ENCODE data around the gene ADCYAP1R1. TPM values are rescaled to one million over a fixed set of nuclear protein-coding genes. Genes with fewer than 3 reads are reported as not detected.

The ADCYAP1R1 gene
- total RNA-seq, 4 donors from 2014 or later = under 0.01 to 2.7 (median 1.0) TPM

GRCh38 chr7:31092606-31093005, 40.5 kb downstream of the ADCYAP1R1 start:
- H3K27me3 ChIP-seq = peaks cover 0 to 13% of the 10 kb centered on the region in 2 donors
- WGBS, 2 donors = 96 to 98% methylated on average over 4 of the region's 4 CpGs
- DNase-seq (ENCODE audit: low spot score in 2 of 2) = no peak

GRCh38 chr7:31093282-31093681, 41.2 kb downstream of the ADCYAP1R1 start:
- no peaks in the 10 kb centered on the region for H3K9me3 ChIP-seq
- TF ChIP-seq EP300 (IDR thresholded peaks at IDR 0.05) (no peak), CTCF (IDR thresholded peaks at IDR 0.05) (no peak), POLR2A (IDR thresholded peaks at IDR 0.05) (no peak)
- H3K4me3 ChIP-seq = no peak overlapping the region
- no peaks in the 10 kb centered on the region for H3K4me1 ChIP-seq
- no peak overlapping the region for H3K27ac ChIP-seq
- 95 to 98% methylated on average over 3 of the region's 3 CpGs for WGBS, 2 donors
- no peaks in the 10 kb centered on the region for H3K36me3 ChIP-seq
- peaks cover 0 to 13% of the 10 kb centered on the region in 2 donors for H3K27me3 ChIP-seq
- no peak for DNase-seq (ENCODE audit: low spot score in 2 of 2)

More at GRCh38 chr7:31092606-31093005, 40.5 kb downstream of the ADCYAP1R1 start:
- no peak overlapping the region for H3K4me3 ChIP-seq
- no peaks in the 10 kb centered on the region for H3K4me1 ChIP-seq
- H3K27ac ChIP-seq = no peak overlapping the region
- no peak for TF ChIP-seq EP300 (IDR thresholded peaks at IDR 0.05)
- no peak for TF ChIP-seq CTCF (IDR thresholded peaks at IDR 0.05)
- TF ChIP-seq POLR2A (IDR thresholded peaks at IDR 0.05) = no peak
- no peaks in the 10 kb centered on the region for H3K36me3 ChIP-seq
- no peaks in the 10 kb centered on the region for H3K9me3 ChIP-seq

GRCh38 chr7:31094271-31094670, 42.2 kb downstream of the ADCYAP1R1 start:
- Histone ChIP-seq H3K9me3 (no peaks in the 10 kb centered on the region), H3K4me1 (no peaks in the 10 kb centered on the region), H3K4me3 (no peak overlapping the region), H3K27ac (no peak overlapping the region), H3K27me3 (peaks cover 0 to 13% of the 10 kb centered on the region in 2 donors), H3K36me3 (no peaks in the 10 kb centered on the region)
- no peak for DNase-seq (ENCODE audit: low spot score in 2 of 2)
- WGBS, 2 donors = 78 to 85% methylated on average over 4 of the region's 4 CpGs
- TF ChIP-seq EP300 (IDR thresholded peaks at IDR 0.05) = no peak
- no peak for TF ChIP-seq POLR2A (IDR thresholded peaks at IDR 0.05)
- TF ChIP-seq CTCF (IDR thresholded peaks at IDR 0.05) = no peak

- WGBS, 2 donors = 78 to 85% methylated on average over 15 of the region's 15 CpGs
- TF ChIP-seq POLR2A (IDR thresholded peaks at IDR 0.05) = no peak
- no peak for TF ChIP-seq CTCF (IDR thresholded peaks at IDR 0.05)
- TF ChIP-seq EP300 (IDR thresholded peaks at IDR 0.05) = no peak
- Histone ChIP-seq H3K4me1 (no peaks in the 10 kb centered on the region), H3K27ac (no peak overlapping the region), H3K4me3 (no peak overlapping the region), H3K36me3 (no peaks in the 10 kb centered on the region), H3K9me3 (no peaks in the 10 kb centered on the region), H3K27me3 (peaks cover 0 to 13% of the 10 kb centered on the region in 2 donors)
- DNase-seq (ENCODE audit: low spot score in 2 of 2) = no peak
Measured at GRCh38 chr7:31095286-31096197, 43.4 kb downstream of the ADCYAP1R1 start.

GRCh38 chr7:31096198-31096876, 44.2 kb downstream of the ADCYAP1R1 start:
- peaks cover 0 to 13% of the 10 kb centered on the region in 2 donors for H3K27me3 ChIP-seq

More at GRCh38 chr7:31096198-31096876, 44.2 kb downstream of the ADCYAP1R1 start:
- no peak for DNase-seq (ENCODE audit: low spot score in 2 of 2)
- Histone ChIP-seq H3K27ac (no peak overlapping the region), H3K4me3 (no peak overlapping the region), H3K36me3 (no peaks in the 10 kb centered on the region), H3K9me3 (no peaks in the 10 kb centered on the region), H3K4me1 (no peaks in the 10 kb centered on the region)
- 56 to 66% methylated on average over 5 to 7 of the region's 8 CpGs for WGBS, 2 donors
- TF ChIP-seq EP300 (IDR thresholded peaks at IDR 0.05) (no peak), CTCF (IDR thresholded peaks at IDR 0.05) (no peak), POLR2A (IDR thresholded peaks at IDR 0.05) (no peak)

Measured in tibial nerve (tissue), 4 donors.